Measurements from ENCODE around the gene FAR2. TPM values are rescaled to one million over a fixed set of nuclear protein-coding genes. Genes with fewer than 3 reads are reported as not detected.
A peak's percentile ranks its signal among the peaks of the same experiment; 100 is the strongest.

The FAR2 gene
- total RNA-seq, 1 donor from 2014 or later: 3.9 TPM

DNA sequence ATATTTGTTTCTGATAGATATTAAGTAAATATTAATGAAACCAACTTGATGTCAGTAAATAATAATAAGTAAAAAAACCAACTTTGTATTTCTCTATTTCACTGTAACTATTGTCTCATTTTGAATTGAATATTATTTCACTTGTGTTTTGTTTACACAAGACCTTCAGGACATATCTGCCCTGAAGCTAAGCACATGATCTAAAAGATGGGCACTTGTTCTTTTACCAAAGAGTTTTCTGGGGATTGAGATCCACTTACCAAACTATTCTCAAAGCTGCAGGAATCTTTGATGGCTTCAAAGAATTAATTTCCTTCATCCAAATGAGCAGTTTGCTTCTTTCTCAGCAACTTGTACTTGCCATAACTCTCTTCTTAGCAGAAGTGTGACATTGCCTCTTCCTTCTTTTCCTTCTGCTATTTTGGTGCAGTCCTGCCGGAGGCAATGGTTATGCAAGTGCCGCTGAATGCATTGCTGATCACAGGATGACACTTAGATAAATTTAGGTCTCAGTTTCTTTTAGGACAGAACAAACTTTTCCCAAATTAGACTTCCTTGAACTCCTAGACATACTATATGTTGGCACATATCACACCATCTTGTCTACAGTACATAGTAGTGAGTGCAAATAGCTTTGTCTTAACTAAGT is 9.2 kb downstream of the FAR2 start:
- H2AFZ ChIP-seq (ENCODE audit: low read depth, low read length): no peak overlapping the region
- no peaks in the 10 kb centered on the region for H3K9me3 Mint-ChIP-seq (ENCODE audit: unreplicated experiment)
- H3K27me3 Mint-ChIP-seq (ENCODE audit: low read depth, unreplicated experiment): no peaks in the 10 kb centered on the region
- H3K9ac ChIP-seq (ENCODE audit: low read length): no peak overlapping the region
- H3K4me3 ChIP-seq (ENCODE audit: insufficient read depth, low read depth, low read length): no peak overlapping the region
- H3K27ac ChIP-seq (ENCODE audit: low read depth, low read length): peak overlapping the region; percentile 68
- TF ChIP-seq, protein P1, sequence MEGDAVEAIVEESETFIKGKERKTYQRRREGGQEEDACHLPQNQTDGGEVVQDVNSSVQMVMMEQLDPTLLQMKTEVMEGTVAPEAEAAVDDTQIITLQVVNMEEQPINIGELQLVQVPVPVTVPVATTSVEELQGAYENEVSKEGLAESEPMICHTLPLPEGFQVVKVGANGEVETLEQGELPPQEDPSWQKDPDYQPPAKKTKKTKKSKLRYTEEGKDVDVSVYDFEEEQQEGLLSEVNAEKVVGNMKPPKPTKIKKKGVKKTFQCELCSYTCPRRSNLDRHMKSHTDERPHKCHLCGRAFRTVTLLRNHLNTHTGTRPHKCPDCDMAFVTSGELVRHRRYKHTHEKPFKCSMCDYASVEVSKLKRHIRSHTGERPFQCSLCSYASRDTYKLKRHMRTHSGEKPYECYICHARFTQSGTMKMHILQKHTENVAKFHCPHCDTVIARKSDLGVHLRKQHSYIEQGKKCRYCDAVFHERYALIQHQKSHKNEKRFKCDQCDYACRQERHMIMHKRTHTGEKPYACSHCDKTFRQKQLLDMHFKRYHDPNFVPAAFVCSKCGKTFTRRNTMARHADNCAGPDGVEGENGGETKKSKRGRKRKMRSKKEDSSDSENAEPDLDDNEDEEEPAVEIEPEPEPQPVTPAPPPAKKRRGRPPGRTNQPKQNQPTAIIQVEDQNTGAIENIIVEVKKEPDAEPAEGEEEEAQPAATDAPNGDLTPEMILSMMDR (IDR thresholded peaks at IDR 0.05; ENCODE audit: insufficient read depth, low read depth, low read length): no peak
- no peak for TF ChIP-seq EZH2 (IDR thresholded peaks at IDR 0.05; ENCODE audit: insufficient read depth, low read length)
- DNase-seq (ENCODE audit: low read depth) (no peak), FAIRE-seq (no peak)
- H3K27ac Mint-ChIP-seq (ENCODE audit: unreplicated experiment): no peak overlapping the region
- peaks cover 18% of the 10 kb centered on the region for H3K79me2 ChIP-seq (ENCODE audit: insufficient read depth, low read length)
- peaks cover 2% of the 10 kb centered on the region for H3K36me3 Mint-ChIP-seq (ENCODE audit: low read depth, unreplicated experiment)
- H3K4me1 ChIP-seq (ENCODE audit: insufficient read depth, low read length): peaks cover 20% of the 10 kb centered on the region
- H3K36me3 ChIP-seq (ENCODE audit: insufficient read depth, low read length): no peaks in the 10 kb centered on the region
- H3K9me3 ChIP-seq (ENCODE audit: insufficient read depth, low read depth, low read length): no peaks in the 10 kb centered on the region
- H3K27me3 ChIP-seq (ENCODE audit: insufficient read depth, low read length): no peaks in the 10 kb centered on the region
- no peak overlapping the region for H3K4me3 Mint-ChIP-seq (ENCODE audit: unreplicated experiment)
- no peaks in the 10 kb centered on the region for H4K20me1 ChIP-seq (ENCODE audit: insufficient read depth, low read length)
- no peaks in the 10 kb centered on the region for H3K4me1 Mint-ChIP-seq (ENCODE audit: low read depth, unreplicated experiment)
- peak overlapping the region; percentile 24 for H3K4me2 ChIP-seq (ENCODE audit: low read length)

DNA sequence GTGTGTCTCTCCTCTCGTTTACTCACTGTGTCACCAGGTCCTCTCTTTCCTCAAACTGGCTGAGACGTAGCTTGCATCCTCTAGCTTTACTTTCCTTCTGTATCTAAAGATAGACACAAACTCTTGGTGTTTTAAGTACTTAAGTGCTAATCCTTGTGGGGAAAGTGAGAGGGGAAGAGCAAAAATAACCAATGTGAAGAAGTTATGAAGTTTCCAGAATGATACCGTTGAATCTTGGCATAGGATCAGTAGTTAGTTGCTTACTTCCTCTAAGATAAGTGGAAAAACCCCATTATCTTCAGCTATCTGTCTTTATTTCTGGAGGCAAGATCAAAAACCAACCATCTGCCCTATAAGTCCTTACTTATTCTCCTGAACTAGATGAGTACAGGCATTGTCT is 10.6 kb downstream of the FAR2 start:
- Histone ChIP-seq H3K9me3 (ENCODE audit: insufficient read depth, low read depth, low read length) (no peaks in the 10 kb centered on the region), H2AFZ (ENCODE audit: low read depth, low read length) (no peak overlapping the region), H3K27me3 (ENCODE audit: insufficient read depth, low read length) (no peaks in the 10 kb centered on the region), H3K36me3 (ENCODE audit: insufficient read depth, low read length) (no peaks in the 10 kb centered on the region), H4K20me1 (ENCODE audit: insufficient read depth, low read length) (no peaks in the 10 kb centered on the region), H3K9ac (ENCODE audit: low read length) (no peak overlapping the region), H3K27ac (ENCODE audit: low read depth, low read length) (no peak overlapping the region), H3K4me2 (ENCODE audit: low read length) (no peak overlapping the region), H3K79me2 (ENCODE audit: insufficient read depth, low read length) (peaks cover 15% of the 10 kb centered on the region), H3K4me1 (ENCODE audit: insufficient read depth, low read length) (peaks cover 23% of the 10 kb centered on the region), H3K4me3 (ENCODE audit: insufficient read depth, low read depth, low read length) (no peak overlapping the region)
- DNase-seq (ENCODE audit: low read depth) (no peak), FAIRE-seq (no peak)
- Mint-ChIP-seq H3K36me3 (ENCODE audit: low read depth, unreplicated experiment) (peaks cover 2% of the 10 kb centered on the region), H3K27ac (ENCODE audit: unreplicated experiment) (no peak overlapping the region), H3K4me1 (ENCODE audit: low read depth, unreplicated experiment) (no peaks in the 10 kb centered on the region), H3K27me3 (ENCODE audit: low read depth, unreplicated experiment) (no peaks in the 10 kb centered on the region), H3K4me3 (ENCODE audit: unreplicated experiment) (no peak overlapping the region), H3K9me3 (ENCODE audit: unreplicated experiment) (no peaks in the 10 kb centered on the region)
- TF ChIP-seq, protein P1 (IDR thresholded peaks at IDR 0.05; ENCODE audit: insufficient read depth, low read depth, low read length): no peak
- TF ChIP-seq EZH2 (IDR thresholded peaks at IDR 0.05; ENCODE audit: insufficient read depth, low read length): no peak

DNA sequence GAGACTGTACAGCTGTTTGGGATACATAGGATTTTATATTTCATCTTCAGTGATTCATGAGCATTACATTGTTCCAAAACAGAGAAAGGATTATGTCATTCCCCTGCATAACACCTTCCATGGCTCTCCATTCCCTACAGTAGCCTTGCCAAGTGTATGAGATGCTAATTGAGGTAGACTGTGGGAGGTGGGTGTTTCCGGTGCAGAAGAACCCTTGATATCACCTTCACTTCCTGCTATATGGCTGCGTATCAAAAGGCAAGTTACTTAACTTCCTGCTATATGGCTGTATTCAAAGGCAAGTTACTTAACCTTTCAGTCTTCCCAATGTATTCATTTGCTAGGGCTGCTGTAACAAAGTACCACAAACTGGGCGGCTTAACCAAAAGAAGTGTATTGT is 11.2 kb downstream of the FAR2 start:
- FAIRE-seq: peak; percentile 29
- TF ChIP-seq, protein P1 (IDR thresholded peaks at IDR 0.05; ENCODE audit: insufficient read depth, low read depth, low read length): no peak
- TF ChIP-seq EZH2 (IDR thresholded peaks at IDR 0.05; ENCODE audit: insufficient read depth, low read length): no peak
- H3K36me3 Mint-ChIP-seq (ENCODE audit: low read depth, unreplicated experiment): peaks cover 2% of the 10 kb centered on the region

More for the DNA sequence above, 11.2 kb downstream of the FAR2 start:
- no peaks in the 10 kb centered on the region for H3K4me1 Mint-ChIP-seq (ENCODE audit: low read depth, unreplicated experiment)
- H3K9me3 Mint-ChIP-seq (ENCODE audit: unreplicated experiment): no peaks in the 10 kb centered on the region
- peaks cover 20% of the 10 kb centered on the region for H3K4me1 ChIP-seq (ENCODE audit: insufficient read depth, low read length)
- H4K20me1 ChIP-seq (ENCODE audit: insufficient read depth, low read length): no peaks in the 10 kb centered on the region
- peaks cover 13% of the 10 kb centered on the region for H3K79me2 ChIP-seq (ENCODE audit: insufficient read depth, low read length)
- no peak for DNase-seq (ENCODE audit: low read depth)
- H3K27ac Mint-ChIP-seq (ENCODE audit: unreplicated experiment): no peak overlapping the region
- no peaks in the 10 kb centered on the region for H3K9me3 ChIP-seq (ENCODE audit: insufficient read depth, low read depth, low read length)
- H3K4me3 ChIP-seq (ENCODE audit: insufficient read depth, low read depth, low read length): no peak overlapping the region
- H3K27me3 Mint-ChIP-seq (ENCODE audit: low read depth, unreplicated experiment): no peaks in the 10 kb centered on the region
- no peak overlapping the region for H2AFZ ChIP-seq (ENCODE audit: low read depth, low read length)
- H3K27ac ChIP-seq (ENCODE audit: low read depth, low read length): no peak overlapping the region
- H3K9ac ChIP-seq (ENCODE audit: low read length): no peak overlapping the region
- H3K4me3 Mint-ChIP-seq (ENCODE audit: unreplicated experiment): no peak overlapping the region
- no peaks in the 10 kb centered on the region for H3K36me3 ChIP-seq (ENCODE audit: insufficient read depth, low read length)
- H3K27me3 ChIP-seq (ENCODE audit: insufficient read depth, low read length): no peaks in the 10 kb centered on the region
- no peak overlapping the region for H3K4me2 ChIP-seq (ENCODE audit: low read length)
